Neutrophil (primary cell): Measurements from ENCODE around the gene PCBP2.

ENCODE experiments used
- H3K27ac ChIP-seq: fragments of 200-600 bp; sonication (generic); 2 replicates; pipeline ENCODE4 v1.5.1; 2016; ENCODE audit warnings: mild to moderate bottlenecking, moderate library complexity
- H3K27me3 ChIP-seq: fragments of 200-600 bp; sonication (generic); 2 replicates; pipeline ENCODE4 v1.6.0; 2016; ENCODE audit warnings: mild to moderate bottlenecking
- H3K36me3 ChIP-seq: fragments of 200-600 bp; sonication (generic); 2 replicates; pipeline ENCODE4 v1.5.1; 2017
- H3K4me1 ChIP-seq, 2 experiments: fragments of 200-600 bp in 1 of 2; sonication (generic) in 1 of 2; 1 replicate in 1 of 2; 2 replicates in 1 of 2; pipeline versions ENCODE4 v1.5.1 to v1.6.1; 2013 to 2016; ENCODE audit warnings: low read depth in 1 of 2, low read length in 1 of 2, mild to moderate bottlenecking in 1 of 2, moderate library complexity in 1 of 2; ENCODE audit not compliant: control insufficient read depth in 1 of 2, insufficient read depth in 1 of 2
- H3K4me3 ChIP-seq, 2 experiments: fragments of 200-600 bp in 1 of 2; sonication (generic) in 1 of 2; 1 replicate in 1 of 2; 2 replicates in 1 of 2; pipeline ENCODE4 v1.5.1; 2013 to 2016; ENCODE audit warnings: low read depth in 1 of 2, low read length in 1 of 2, mild to moderate bottlenecking in 1 of 2, moderate library complexity in 1 of 2
- H3K9me3 ChIP-seq: fragments of 200-600 bp; sonication (generic); 2 replicates; pipeline ENCODE4 v1.5.1; 2016
- TF ChIP-seq, protein P1 (sequence below): fragments of 200-600 bp; sonication (generic); IDR thresholded peaks from 2 replicates; pipeline ENCODE4 v1.5.1; 2016; ENCODE audit warnings: antibody characterized with exemption

The PCBP2 gene

DNA sequence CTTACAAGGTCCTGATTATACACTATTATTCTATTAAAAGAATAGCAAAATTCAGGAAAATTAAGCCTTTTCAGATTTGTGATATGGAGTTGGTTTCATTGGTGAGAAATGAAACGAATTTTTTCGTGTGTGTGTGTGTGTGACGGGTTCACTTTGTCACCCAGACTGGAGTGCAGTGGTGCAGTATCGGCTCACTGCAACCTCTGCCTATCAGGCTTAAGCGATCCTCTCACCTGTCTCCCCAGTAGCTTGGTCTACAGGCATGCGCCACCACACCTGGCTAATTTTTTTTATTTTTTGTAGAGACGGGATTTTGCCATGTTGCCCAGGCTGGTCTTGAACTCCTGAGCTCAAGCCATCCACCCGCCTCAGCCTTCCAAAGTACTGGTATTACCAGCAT is 9.7 kb downstream of the PCBP2 start:
- H3K9me3 ChIP-seq, result no peaks in the 10 kb centered on the region
- H3K27me3 ChIP-seq, result no peaks in the 10 kb centered on the region
- H3K27ac ChIP-seq, result no peak overlapping the region
- peaks cover 100% of the 10 kb centered on the region for H3K36me3 ChIP-seq
- no peaks in the 10 kb centered on the region for H3K4me1 ChIP-seq
- TF ChIP-seq, protein P1, sequence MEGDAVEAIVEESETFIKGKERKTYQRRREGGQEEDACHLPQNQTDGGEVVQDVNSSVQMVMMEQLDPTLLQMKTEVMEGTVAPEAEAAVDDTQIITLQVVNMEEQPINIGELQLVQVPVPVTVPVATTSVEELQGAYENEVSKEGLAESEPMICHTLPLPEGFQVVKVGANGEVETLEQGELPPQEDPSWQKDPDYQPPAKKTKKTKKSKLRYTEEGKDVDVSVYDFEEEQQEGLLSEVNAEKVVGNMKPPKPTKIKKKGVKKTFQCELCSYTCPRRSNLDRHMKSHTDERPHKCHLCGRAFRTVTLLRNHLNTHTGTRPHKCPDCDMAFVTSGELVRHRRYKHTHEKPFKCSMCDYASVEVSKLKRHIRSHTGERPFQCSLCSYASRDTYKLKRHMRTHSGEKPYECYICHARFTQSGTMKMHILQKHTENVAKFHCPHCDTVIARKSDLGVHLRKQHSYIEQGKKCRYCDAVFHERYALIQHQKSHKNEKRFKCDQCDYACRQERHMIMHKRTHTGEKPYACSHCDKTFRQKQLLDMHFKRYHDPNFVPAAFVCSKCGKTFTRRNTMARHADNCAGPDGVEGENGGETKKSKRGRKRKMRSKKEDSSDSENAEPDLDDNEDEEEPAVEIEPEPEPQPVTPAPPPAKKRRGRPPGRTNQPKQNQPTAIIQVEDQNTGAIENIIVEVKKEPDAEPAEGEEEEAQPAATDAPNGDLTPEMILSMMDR, result no peak
- H3K4me3 ChIP-seq, result no peak overlapping the region

DNA sequence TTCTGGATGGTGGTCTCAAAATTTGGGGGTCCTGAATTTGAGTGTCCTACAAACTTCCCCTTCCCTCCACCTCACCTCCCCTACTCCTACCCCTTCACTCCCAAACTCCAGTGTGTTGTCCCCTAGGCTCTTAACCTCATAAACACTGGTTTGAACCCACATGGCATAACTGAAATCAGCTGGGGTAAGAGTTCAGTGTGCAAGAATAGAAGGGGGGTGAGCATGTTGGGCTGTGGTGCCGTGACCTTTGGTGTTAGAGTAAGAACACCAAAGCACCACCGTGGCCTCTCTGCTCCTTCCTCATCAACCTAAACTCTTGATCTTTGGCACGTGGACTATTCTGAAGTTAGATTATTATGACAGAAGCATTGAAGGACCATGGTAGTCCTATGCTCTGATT is 11.0 kb downstream of the PCBP2 start:
- Histone ChIP-seq H3K27ac (no peak overlapping the region), H3K36me3 (peaks cover 100% of the 10 kb centered on the region)
- TF ChIP-seq, protein P1, result no peak

DNA sequence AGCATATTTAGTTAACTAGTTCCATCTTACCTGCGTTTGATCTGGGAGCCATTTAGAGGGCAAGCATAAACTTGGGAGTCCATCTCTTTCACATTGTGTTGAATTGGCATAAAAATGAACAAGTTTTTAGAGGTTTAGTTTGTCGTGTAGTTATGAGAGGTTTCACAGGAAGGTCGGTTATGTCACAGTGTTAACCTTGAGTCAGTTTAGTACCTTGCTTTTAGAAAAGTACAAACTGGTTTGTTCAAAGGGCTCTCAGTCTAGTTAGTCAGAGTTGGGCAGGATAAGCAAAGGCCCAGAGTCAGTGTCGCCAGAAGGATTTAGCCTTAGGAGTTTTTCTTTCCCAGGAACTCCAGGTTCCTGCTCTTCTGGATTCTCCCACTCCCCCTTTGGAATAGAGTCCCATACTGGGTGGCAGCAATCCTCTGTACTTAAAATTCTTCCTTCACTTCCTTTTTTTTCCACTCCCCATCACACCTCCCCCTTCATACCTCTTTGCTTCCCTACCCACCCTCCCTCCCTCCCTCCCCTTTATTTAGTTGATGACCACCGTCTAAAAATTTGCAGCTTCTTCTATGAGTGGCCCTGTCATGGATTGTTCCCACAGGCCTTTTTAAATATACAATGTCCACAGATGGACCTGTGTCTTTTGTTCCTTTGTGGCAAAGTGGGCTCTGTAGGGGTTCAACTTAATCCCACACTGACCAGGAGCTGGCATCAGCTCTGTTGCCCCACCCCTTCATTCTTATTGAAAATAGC is 12.1 kb downstream of the PCBP2 start:
- Histone ChIP-seq H3K36me3 (peaks cover 100% of the 10 kb centered on the region), H3K27me3 (no peaks in the 10 kb centered on the region), H3K27ac (no peak overlapping the region), H3K9me3 (no peaks in the 10 kb centered on the region), H3K4me1 (no peaks in the 10 kb centered on the region), H3K4me3 (no peak overlapping the region)
- TF ChIP-seq, protein P1, result no peak

More for the DNA sequence above, 11.0 kb downstream of the PCBP2 start:
- H3K27me3 ChIP-seq, result no peaks in the 10 kb centered on the region
- no peak overlapping the region for H3K4me3 ChIP-seq
- H3K9me3 ChIP-seq, result no peaks in the 10 kb centered on the region
- H3K4me1 ChIP-seq, result no peaks in the 10 kb centered on the region

DNA sequence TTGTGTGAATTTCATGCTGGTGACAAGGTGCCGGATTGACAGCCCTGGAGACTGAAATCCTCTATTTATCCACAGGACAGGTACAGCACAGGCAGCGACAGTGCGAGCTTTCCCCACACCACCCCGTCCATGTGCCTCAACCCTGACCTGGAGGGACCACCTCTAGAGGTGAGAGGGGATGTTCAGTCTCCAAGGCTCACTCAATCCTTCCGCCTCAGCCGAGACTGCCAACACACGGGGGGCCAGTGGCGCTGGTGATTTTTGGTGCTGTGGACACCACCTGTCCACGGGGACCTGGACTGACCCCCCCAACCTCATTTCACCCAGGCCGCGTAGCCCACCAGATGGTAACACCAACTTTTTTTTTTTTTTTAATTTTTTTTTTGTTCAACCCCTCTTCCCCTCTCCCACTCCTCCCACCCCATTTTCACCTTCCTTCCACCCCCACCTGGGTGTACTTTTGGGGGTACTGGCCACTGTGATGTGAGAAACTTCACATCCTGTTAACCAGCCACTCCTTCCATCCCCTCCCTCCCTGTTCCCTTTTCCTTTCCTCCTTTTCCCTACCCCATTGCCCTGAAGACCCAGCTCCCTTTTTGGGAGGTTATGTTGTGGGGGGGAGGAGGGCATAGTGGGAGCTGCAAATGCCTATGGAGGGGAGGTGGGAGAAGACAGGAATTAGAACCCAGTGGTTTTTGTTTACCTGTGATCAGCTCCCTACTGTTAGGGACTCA is 12.9 kb downstream of the PCBP2 start:
- H3K4me1 ChIP-seq, result no peaks in the 10 kb centered on the region
- peak overlapping the region; percentile 10 for H3K27ac ChIP-seq
- H3K4me3 ChIP-seq, result no peak overlapping the region
- no peaks in the 10 kb centered on the region for H3K9me3 ChIP-seq
- TF ChIP-seq, protein P1, result no peak
- peaks cover 100% of the 10 kb centered on the region for H3K36me3 ChIP-seq
- H3K27me3 ChIP-seq, result no peaks in the 10 kb centered on the region

DNA sequence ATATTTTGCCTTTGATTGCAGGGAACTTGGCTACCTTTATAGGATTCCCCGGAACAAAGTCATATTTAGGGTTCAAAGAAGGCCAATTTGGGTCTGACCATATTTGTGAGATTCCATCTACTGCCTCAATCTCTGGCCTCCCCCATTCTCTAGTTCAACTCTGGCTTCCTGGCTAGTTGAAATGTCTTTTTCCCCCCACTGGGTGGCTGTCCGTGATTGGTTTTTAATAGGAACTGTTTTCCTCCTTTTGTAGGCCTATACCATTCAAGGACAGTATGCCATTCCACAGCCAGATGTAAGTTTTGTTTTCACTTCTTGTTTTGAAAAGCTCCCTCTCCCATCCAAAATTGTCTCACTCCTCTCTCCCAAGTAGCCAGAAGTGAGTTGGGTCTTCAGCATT is 13.8 kb downstream of the PCBP2 start:
- H3K27ac ChIP-seq, result peak overlapping the region; percentile 10
- no peaks in the 10 kb centered on the region for H3K9me3 ChIP-seq
- no peaks in the 10 kb centered on the region for H3K27me3 ChIP-seq
- no peak overlapping the region for H3K4me3 ChIP-seq
- TF ChIP-seq, protein P1, result no peak
- H3K36me3 ChIP-seq, result peaks cover 100% of the 10 kb centered on the region
- H3K4me1 ChIP-seq, result no peaks in the 10 kb centered on the region
